HepG2 (cell line): Measurements from ENCODE around the gene USP12. TPM values are rescaled to one million over a fixed set of nuclear protein-coding genes. Genes with fewer than 3 reads are reported as not detected.

Experiments
- ATAC-seq: fragments of 200-7000 bp; cut with Tn5 transposase; 3 replicates; pipeline ENCODE4 v1.9.1; 2020; ENCODE audit warnings: mild to moderate bottlenecking, moderate library complexity
- BruUV-seq: library from RNA; stranded (reverse); fragments of 400-500 nt; replicated peaks from 2 replicates; lab custom pipeline; 2021; lab: Mats Ljungman, UMichigan
- CTCF ChIA-PET: fragments of 300-600 bp; formaldehyde crosslinking; extraction: SDS; loops from one replicate; lab custom pipeline; 2021; ENCODE audit warnings: low total read pairs, inconsistent platforms, low intra/inter-chr PET ratio; lab: Yijun Ruan, JAX
- POLR2A ChIA-PET: fragments of 350-600 bp; sonication (Branson Sonifier 250); formaldehyde crosslinking; loops from one replicate; lab custom pipeline; 2020; ENCODE audit warnings: antibody characterized with exemption, inconsistent platforms; lab: Yijun Ruan, JAX
- DNase-seq: peaks from one replicate; pipeline ENCODE4 v3.0.0-alpha.2; 2015; ENCODE audit warnings: low spot score
- FAIRE-seq: peaks from 3 replicates; lab custom pipeline; 2011; peaks lifted over from hg19 to GRCh38; lab: Jason Lieb, UNC
- H2AFZ ChIP-seq: one replicate; pipeline ENCODE4 v1.6.1; 2011; ENCODE audit warnings: low read length, inconsistent platforms
- H3K27ac ChIP-seq: fragments of 300-600 bp; 3 replicates; pipeline ENCODE4 v1.8.0; 2011; ENCODE audit warnings: mixed run types, mild to moderate bottlenecking, mixed read lengths, low read length, inconsistent platforms; ENCODE audit not compliant: insufficient read depth; ENCODE audit errors: extremely low read length
- H3K27me3 ChIP-seq, 2 experiments: fragments of 200-600 bp in 1 of 2; 2 replicates in 1 of 2; 3 replicates in 1 of 2; pipeline versions ENCODE4 v1.6.0 to v1.8.0; 2011; ENCODE audit warnings: low read length in 2 of 2, mild to moderate bottlenecking in 2 of 2, moderate library complexity in 2 of 2, inconsistent platforms in 1 of 2; ENCODE audit not compliant: insufficient read depth in 2 of 2, control insufficient read depth in 1 of 2
- H3K36me3 ChIP-seq, 2 experiments: fragments of 200-600 bp in 1 of 2; replicated peaks in 1 of 2; 2 replicates in 1 of 2; 3 replicates in 1 of 2; pipeline versions ENCODE4 v1.5.1 to v1.8.0; 2011; ENCODE audit warnings: low read length in 2 of 2, inconsistent platforms in 1 of 2; ENCODE audit not compliant: insufficient read depth in 2 of 2, control insufficient read depth in 1 of 2
- H3K4me1 ChIP-seq: 2 replicates; pipeline ENCODE4 v1.5.1; 2012; ENCODE audit warnings: low read length, inconsistent platforms; ENCODE audit not compliant: insufficient read depth
- H3K4me2 ChIP-seq: 2 replicates; pipeline ENCODE4 v1.6.0; 2011; ENCODE audit warnings: low read depth, low read length, inconsistent platforms
- H3K4me3 ChIP-seq, 3 experiments: fragments of 200-600 bp in 1 of 3; sonication (generic), shearing (Covaris generic) in 1 of 3; replicated peaks in 1 of 3; 2 replicates each; pipeline ENCODE4 v1.5.1; 2011 to 2016; ENCODE audit warnings: low read length in 3 of 3, inconsistent platforms in 2 of 3, low read depth in 2 of 3, mild to moderate bottlenecking in 2 of 3, control low read depth in 1 of 3, mixed read lengths in 1 of 3; ENCODE audit not compliant: insufficient read depth in 1 of 3
- H3K79me2 ChIP-seq: one replicate; pipeline ENCODE4 v1.6.1; 2011; ENCODE audit warnings: low read length, inconsistent platforms; ENCODE audit not compliant: insufficient read depth
- H3K9ac ChIP-seq: 2 replicates; pipeline ENCODE4 v1.6.0; 2011; ENCODE audit warnings: mild to moderate bottlenecking, low read depth, low read length, inconsistent platforms; ENCODE audit not compliant: insufficient read depth
- H3K9me3 ChIP-seq: 2 replicates; pipeline ENCODE4 v1.5.1; 2012; ENCODE audit warnings: mild to moderate bottlenecking, low read length
- H4K20me1 ChIP-seq: 2 replicates; pipeline ENCODE4 v1.6.0; 2011; ENCODE audit warnings: inconsistent platforms, mild to moderate bottlenecking, low read length, moderate library complexity; ENCODE audit not compliant: insufficient read depth
- ELF3 ChIP-seq: IDR thresholded peaks from 2 replicates; pipeline ENCODE4 v1.6.1; 2016; ENCODE audit warnings: missing genetic modification reagents, missing compliant biosample characterization
- KDM3A ChIP-seq: IDR thresholded peaks from 2 replicates; pipeline ENCODE4 v1.6.1; 2018; ENCODE audit warnings: low read depth, missing compliant biosample characterization
- RBFOX2 ChIP-seq: fragments of 200-400 bp; formaldehyde crosslinking; IDR thresholded peaks from 2 replicates; pipeline ENCODE4 v1.6.1; 2017; ENCODE audit warnings: low read depth, mild to moderate bottlenecking, low read length
- SRF ChIP-seq: IDR thresholded peaks from 2 replicates; pipeline ENCODE4 v1.6.1; 2011; ENCODE audit warnings: mild to moderate bottlenecking, low read depth, low read length, moderate library complexity
- ZFP82 ChIP-seq: sonication (generic); formaldehyde crosslinking; IDR thresholded peaks from 2 replicates; pipeline ENCODE4 v1.5.1; 2020; ENCODE audit warnings: mild to moderate bottlenecking, missing genetic modification reagents, borderline replicate concordance
- ZNF296 ChIP-seq: sonication (generic); formaldehyde crosslinking; conservative IDR thresholded peaks from 2 replicates; pipeline ENCODE4 v1.5.0; 2020; ENCODE audit warnings: mild to moderate bottlenecking, missing genetic modification reagents
- ZNF501 ChIP-seq: sonication (generic); formaldehyde crosslinking; IDR thresholded peaks from 2 replicates; pipeline ENCODE4 v1.5.1; 2020; ENCODE audit warnings: mild to moderate bottlenecking, moderate library complexity, missing genetic modification reagents
- ZNF768 ChIP-seq: sonication (generic); formaldehyde crosslinking; IDR thresholded peaks from 2 replicates; pipeline ENCODE4 v1.4.0; 2020; ENCODE audit warnings: missing genetic modification reagents
- WGBS: methylation state at CpG from one replicate; pipeline ENCODE4 v1.1.6; 2017; ENCODE audit warnings: low lambda C conversion rate; 5-methylcytosine and 5-hydroxymethylcytosine counted together
- in situ Hi-C: cut with HindIII; loops from 2 replicates; pipeline ENCODE4 v1.10.0; 2017; ENCODE audit warnings: low pct_unique_long_range_greater_than_20kb; ENCODE audit not compliant: extremely low pct_ligation_motif_present
- intact Hi-C: fragments of 100-400 bp; cut with micrococcal nuclease; formaldehyde crosslinking; loops from one replicate; pipeline ENCODE4 v1.10.0; 2022; ENCODE audit not compliant: unreplicated experiment
- polyA plus RNA-seq, 8 experiments: library from polyadenylated mRNA; depleted of rRNA in 3 of 8; stranded (reverse) in 7 of 8; unstranded in 1 of 8; fragments of >200 nt; fragmentation: Illumina TruSeq in 4 of 8; extraction: Trizol in 4 of 8; gene quantifications; 2 replicates each; pipeline versions ENCODE4 v1.2.1 to v1.2.3, GENCODE V29; 2011 to 2016; ENCODE audit warnings: low read depth in 4 of 8, missing spikeins in 1 of 8, mixed read lengths in 1 of 8; ENCODE audit not compliant: insufficient read depth in 1 of 8
- total RNA-seq, 5 experiments: library from RNA; depleted of rRNA; stranded (reverse); fragments of >200 nt; fragmentation: Illumina TruSeq; extraction: Trizol; gene quantifications; 2 replicates each; pipeline ENCODE4 v1.2.3, GENCODE V29; 2016; ENCODE audit warnings: low read depth in 1 of 5
- TF ChIP-seq, protein P1 (sequence below): IDR thresholded peaks from 2 replicates; pipeline ENCODE4 v1.6.1; 2016; ENCODE audit warnings: control low read depth

Gene USP12
- total and polyA plus RNA-seq, 2 of the 13 experiments (the other 11 are each of a cell fraction or from before 2014, with no cell fraction given), result 9.8 to 19.5 TPM

DNA sequence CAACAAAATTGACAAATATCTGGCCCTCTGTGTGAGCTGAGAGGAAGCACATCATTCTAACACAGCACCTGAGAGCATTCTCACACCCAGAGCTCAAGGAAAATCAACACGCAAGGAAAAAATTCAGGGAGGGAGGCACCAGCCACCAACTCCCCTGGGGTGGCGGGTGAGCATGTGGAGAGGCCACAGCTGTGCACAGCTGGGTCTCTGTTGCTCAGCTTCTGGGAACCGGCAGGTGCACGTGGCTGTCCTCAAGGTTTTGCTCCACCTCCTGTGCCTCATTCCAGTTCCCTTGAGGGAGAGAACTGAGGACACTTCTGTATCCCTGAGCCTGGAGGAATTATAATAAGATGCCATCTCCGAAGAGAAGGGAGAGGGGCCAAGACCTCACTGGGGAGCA lies 134.0 kb downstream of the USP12 start:
- FAIRE-seq (no peak), ATAC-seq (no peak), DNase-seq (no peak)
- Histone ChIP-seq H2AFZ (no peak overlapping the region), H3K27ac (no peak overlapping the region), H3K4me2 (no peak overlapping the region), H3K4me1 (no peaks in the 10 kb centered on the region), H3K36me3 (no peaks in the 10 kb centered on the region), H3K9me3 (no peaks in the 10 kb centered on the region), H3K4me3 (no peak overlapping the region), H3K9ac (no peak overlapping the region), H3K79me2 (no peaks in the 10 kb centered on the region), H3K27me3 (peaks cover 5 to 50% of the 10 kb centered on the region in 2 experiments), H4K20me1 (no peaks in the 10 kb centered on the region)
- TF ChIP-seq ZFP82 (CRISPR knock-in tag), result no peak
- no peak for TF ChIP-seq ELF3 (CRISPR knock-in tag)
- TF ChIP-seq KDM3A (CRISPR knock-in tag), result no peak
- no peak for TF ChIP-seq RBFOX2
- TF ChIP-seq, protein P1, sequence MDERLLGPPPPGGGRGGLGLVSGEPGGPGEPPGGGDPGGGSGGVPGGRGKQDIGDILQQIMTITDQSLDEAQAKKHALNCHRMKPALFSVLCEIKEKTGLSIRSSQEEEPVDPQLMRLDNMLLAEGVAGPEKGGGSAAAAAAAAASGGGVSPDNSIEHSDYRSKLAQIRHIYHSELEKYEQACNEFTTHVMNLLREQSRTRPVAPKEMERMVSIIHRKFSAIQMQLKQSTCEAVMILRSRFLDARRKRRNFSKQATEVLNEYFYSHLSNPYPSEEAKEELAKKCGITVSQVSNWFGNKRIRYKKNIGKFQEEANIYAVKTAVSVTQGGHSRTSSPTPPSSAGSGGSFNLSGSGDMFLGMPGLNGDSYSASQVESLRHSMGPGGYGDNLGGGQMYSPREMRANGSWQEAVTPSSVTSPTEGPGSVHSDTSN (CRISPR knock-in tag), result no peak
- no peak for TF ChIP-seq SRF
- TF ChIP-seq ZNF501 (CRISPR knock-in tag), result no peak
- 0 out of 2 replicates have a peak, but pooled peaks have one; percentile 15 for TF ChIP-seq ZNF768
- 68% methylated on average over 5 of the region's 5 CpGs for WGBS
- in situ Hi-C loops, result no loop called here
- BruUV-seq, result no TSS peak
- intact Hi-C loops, result no loop called here
- POLR2A ChIA-PET, result no interaction called here
- CTCF ChIA-PET, result no interaction called here

DNA sequence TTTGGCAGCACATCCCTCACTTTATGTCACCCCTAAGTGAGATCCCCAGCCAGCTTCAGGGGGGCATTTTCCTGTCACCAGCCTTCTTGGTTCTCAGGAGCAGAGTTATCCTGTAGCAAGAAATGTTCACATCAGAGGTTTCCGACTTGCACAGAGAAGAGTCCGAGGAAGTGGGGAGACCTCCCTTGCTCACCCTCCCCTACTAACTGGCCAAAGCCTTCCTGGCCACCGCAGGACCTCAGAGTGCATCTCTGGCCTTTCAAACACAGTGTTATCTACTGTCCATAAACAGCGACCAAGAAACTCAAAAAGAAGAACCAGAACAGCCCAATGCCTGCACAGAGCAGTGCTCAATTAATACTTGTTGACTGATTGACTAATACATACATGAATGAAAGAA lies 134.4 kb downstream of the USP12 start:
- no peaks in the 10 kb centered on the region for H3K9me3 ChIP-seq
- H3K4me1 ChIP-seq, result no peaks in the 10 kb centered on the region
- no peak overlapping the region for H3K9ac ChIP-seq
- TF ChIP-seq ZNF296 (CRISPR knock-in tag), result no peak
- H3K79me2 ChIP-seq, result no peaks in the 10 kb centered on the region
- no TSS peak for BruUV-seq
- H3K27ac ChIP-seq, result no peak overlapping the region
- ChIA-PET CTCF (no interaction called here), POLR2A (no interaction called here)
- WGBS, result 55% methylated on average over 4 of the region's 4 CpGs
- FAIRE-seq (no peak), DNase-seq (no peak), ATAC-seq (no peak)
- intact Hi-C loops (no loop called here), in situ Hi-C loops (no loop called here)
- no peaks in the 10 kb centered on the region for H4K20me1 ChIP-seq
- no peaks in the 10 kb centered on the region for H3K36me3 ChIP-seq
- peaks cover 5 to 50% of the 10 kb centered on the region in 2 experiments for H3K27me3 ChIP-seq
- no peak overlapping the region for H3K4me2 ChIP-seq
- H3K4me3 ChIP-seq, result no peak overlapping the region
- H2AFZ ChIP-seq, result no peak overlapping the region
